ENCODE measurements around the gene CCDC116.

- no peak for TF ChIP-seq CTCF (IDR thresholded peaks at IDR 0.05 in 8 of 11, conservative IDR thresholded peaks at IDR 0.05 in 3 of 11)
- no peak for TF ChIP-seq POLR2AphosphoS5 (IDR thresholded peaks at IDR 0.05)
- TF ChIP-seq POLR2A (IDR thresholded peaks at IDR 0.05): no peak
Measured at GRCh38 chr22:21650280-21650679, 17.7 kb downstream of the CCDC116 start.
